Measurements from ENCODE around the gene FBLL1.
A peak's percentile ranks its signal among the peaks of the same experiment; 100 is the strongest.
"Not testable (repeated sequence)": the region's sequence is repeated elsewhere in the genome, so short reads cannot be mapped to it uniquely, and the experiment has no call there.

The FBLL1 gene

DNA sequence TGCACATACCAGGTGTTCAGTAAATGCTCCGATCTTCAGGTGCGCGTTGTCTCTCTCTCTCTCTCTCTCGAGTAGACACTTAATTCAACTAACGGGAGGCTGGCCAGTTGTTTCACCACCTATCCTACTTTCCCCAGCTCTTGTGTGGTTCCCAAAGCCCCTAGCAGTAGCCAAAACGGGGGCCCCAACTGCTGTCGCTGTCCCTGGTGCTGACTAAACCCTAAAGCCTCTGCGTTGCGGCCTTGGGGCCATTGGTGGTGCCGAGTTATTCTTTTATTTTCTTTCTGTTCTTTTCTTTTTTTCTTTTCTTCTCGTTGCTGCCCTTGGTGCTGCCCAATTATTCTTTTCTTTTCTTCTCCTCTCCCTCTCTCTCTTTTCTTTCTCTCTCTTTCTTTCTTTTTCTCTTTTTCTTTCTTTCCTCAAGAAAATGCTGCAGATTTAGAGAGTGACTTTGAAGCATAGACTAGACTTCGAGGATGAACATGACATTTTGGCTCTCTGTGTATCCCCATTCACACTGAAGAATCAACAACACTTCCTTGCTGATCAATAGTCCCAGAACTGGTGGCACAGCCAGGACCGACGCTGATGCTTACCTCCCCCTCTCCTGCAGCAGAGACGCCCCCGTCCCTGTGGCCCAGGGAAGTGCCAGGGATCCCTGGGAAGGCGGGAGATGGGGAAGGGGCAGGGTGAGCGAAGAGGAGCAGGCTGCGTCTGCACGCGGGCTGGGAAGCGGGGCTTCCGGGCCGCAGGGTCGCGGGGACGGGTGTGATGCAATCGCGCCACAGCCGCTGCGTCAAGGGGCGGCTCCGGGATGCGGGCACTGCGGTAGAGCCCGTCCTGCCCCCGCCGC is at the start of gene FBLL1:
Gene FBLL1, plus strand, starts transcription at position 785 of the 853 bp plus-strand sequence. CDS start 200 bp downstream, outside the sequence.
- peak; percentile 12 for DNase-seq

DNA sequence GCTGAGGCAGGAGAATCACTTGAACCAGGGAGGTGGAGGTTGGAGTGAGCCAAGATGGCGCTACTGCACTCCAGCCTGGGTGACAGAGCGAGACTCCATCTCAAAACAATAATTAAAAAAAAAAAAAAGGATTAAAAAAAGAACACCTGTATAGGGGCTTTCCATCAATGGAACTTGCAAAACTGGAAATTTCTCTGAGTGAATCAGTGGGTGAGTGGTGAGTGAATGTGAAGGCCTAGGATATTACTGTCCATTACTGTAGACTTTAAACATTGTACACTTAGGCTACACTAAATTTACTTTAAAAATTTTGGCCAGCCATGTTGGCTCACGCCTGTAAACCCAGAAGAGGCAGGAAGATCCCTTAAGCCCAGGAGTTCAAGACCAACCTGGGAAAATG is 48.5 kb upstream of the FBLL1 start:
- DNase-seq: no peak

DNA sequence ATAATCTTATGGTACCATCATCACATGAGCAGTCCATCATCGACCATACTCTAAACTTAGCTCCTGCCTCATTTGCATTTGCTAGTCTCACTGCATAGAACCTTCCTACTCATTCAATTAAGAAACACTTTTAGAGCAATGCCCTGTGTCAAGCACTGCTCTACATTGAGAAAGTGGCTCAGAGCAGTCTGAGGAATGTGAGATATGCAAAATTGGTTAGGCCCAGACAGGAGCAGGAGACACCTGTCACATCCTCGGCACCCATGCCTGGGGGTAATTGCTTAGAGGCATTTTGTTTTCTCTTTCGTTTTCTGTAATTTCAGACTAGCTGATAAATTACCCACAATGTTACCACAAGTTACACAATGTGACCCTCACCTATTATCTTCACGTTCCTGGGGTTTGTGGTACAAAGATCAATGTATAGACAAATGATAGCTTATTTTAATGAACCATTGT is 47.7 kb upstream of the FBLL1 start:
- DNase-seq: no peak

DNA sequence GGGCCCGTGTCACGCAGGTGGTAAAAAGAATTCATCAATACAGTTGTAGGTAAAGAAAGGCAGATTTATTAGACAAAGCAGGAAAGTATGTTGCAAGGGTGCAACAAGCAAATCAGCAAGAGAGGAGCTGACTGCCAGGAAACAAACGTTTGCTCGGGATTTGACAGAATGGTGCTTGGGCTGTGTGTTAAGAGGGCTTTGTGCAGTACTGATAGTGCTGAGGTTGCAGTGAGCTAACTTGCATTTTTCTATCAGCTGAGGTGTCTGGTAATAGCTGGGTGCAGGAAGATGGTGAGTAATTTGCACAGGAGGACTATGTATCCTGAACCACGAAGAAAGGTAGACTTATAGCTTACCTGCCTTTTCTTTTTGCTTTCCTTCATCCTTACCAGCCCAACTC is 46.7 kb upstream of the FBLL1 start:
- DNase-seq: no peak

DNA sequence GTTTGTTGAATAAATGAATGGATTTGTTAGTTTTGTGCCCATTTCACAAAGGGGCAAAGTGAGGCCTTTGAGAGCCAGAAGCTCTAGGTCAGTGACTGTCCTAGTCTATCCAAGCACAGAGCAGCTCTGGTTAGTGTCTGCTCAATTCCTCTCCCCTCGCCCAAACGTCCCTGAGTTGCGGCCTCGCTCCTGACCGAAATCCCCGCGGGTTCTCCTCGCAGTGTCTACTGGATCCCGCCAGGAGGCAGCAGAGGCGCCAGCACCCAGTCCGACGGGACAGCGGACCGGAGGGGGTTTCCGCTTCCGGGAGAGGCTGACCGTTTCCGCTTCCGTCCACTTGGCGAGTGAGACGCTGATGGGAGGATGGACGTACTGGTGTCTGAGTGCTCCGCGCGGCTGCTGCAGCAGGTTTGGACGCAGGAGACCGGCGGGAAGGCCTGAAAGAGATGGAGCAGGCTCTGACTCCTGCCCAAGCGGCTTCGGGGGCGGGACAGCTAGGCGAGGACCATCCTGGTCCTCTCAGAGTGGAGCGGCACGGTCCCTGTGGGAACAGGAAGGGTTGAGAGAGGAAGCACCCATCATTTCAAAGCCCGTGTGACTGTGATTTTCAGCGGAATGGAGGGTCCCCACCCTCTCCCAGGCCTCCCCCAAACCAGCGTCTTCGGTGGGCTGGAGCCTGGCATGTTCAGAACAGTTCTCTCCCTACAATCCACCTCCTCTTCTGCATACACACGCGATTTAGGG is 42.8 kb upstream of the FBLL1 start, which contains the start of gene RARS1:
Gene RARS1, plus strand, starts transcription at position 336 of the 744 bp plus-strand sequence. Its CDS starts 28 bp downstream, at position 364.
- DNase-seq: peak; percentile 93

DNA sequence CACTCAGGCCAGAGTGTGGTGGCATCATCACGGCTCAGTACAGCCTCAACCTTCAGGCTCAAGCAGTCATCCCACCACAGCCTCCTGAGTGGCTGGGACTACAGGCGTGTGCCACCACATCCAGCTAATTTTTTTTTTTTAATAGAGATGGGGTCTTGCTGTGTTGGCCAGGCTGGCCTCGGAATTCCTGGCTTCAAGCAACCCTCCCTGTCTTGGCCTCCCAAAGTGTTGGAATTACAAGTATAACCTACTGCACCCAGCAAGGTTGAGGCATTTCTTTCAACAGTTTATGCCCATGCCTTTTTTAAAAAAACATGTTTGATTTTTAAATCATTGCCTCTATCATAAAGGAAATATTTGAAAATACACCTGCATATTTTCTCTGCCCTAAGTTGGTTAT is 40.0 kb upstream of the FBLL1 start:
- no peak for DNase-seq

DNA sequence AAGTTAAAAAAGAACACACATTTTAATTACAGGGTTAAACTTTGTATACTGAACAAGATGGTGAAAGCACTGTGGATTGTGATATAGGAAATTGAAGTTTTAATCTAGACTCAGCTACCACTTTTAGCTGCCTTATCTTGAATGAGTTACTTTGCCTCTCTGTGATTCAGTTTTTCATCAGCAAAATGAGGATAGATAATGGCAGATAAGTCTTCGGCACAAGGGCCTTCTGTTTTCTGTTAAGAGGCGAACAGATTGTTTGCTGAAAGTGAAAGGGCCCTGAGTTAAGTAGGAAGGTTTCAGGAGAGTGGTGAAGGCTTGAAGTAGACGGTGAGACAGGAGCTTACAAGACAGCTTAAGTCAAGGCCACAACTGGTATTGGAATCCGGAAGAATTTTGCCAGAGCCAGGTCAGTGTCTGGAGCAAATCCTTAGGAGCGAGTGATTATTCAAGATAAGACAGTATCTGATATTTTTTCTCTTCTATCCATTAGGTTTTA is 35.0 kb upstream of the FBLL1 start:
- DNase-seq: no peak

DNA sequence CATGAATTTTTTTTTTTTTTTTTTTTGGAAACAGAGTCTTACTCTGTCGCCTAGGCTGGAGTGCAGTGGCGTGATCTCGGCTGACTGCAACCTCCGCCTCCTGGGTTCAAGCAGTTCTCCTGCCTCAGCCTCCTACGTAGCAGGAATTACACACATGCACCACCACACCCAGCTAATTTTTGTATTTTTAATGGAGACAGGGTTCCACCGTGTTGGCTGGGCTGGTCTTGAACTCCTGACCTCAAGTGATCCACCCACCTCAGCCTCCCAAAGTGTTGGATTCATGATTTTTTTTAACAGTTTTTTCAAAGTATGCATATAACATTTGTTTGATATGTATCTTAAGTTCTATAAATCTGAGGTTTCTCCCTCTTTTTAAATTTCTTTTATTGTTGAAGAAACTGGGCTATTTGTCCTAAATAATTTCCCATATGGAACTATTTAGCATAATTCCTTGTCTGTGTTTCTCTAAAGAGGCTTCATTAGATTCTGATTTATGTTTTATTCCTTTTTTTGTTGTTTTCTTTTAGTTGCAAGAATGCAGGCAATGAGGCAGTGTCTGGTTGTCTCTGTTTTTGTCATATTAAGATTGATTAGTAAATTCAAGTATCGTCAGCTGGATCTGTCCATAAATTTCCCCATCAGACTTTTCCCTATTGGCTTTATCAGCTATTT is 26.4 kb upstream of the FBLL1 start:
- DNase-seq: no peak

DNA sequence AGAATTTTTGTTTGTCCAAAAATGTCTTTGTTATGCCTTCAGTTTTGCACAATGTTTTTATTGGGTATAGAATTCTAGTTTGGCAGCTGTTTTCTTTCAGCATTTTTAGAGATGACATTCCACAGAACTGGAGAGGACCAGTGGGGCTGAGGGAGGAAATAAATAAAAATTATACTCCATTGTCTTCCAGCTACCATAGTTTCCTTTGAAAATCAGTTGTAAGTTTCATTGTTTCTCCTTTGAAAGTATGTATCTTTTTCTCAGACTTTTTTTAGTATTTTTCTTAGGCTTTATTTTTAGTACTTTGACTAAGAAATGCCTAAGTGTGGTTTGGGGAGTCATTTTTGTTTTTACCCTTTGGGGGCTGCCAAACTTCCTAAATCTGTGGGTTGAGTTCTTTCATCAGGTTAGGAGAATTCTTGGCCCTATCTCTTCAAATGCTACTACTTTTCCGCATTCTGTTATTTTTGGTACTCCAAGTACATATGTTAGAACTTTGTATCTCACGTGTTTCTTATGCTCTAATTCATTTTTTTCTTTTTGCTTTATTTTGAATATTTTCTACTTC is 15.2 kb upstream of the FBLL1 start:
- no peak for DNase-seq

DNA sequence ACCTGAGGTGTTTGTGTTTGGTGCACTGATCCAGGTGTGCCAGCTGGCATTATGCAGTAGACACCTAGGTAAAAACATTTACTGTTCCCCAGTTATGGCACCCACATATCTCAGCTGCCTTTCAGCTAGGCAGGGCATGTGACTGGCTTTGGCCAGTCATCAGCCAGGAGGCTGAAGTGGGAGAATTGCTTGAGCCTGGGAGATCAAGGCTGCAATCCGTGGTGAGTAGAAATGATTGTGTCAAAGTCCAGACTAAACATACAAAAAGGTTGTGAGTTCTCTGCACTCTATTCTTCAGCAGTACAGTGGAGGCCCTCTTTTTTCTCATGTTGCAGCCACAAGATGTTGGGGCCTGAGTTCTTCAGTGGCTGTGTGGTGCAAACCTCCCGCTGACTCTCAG is 3.2 kb upstream of the FBLL1 start:
- DNase-seq: no peak

DNA sequence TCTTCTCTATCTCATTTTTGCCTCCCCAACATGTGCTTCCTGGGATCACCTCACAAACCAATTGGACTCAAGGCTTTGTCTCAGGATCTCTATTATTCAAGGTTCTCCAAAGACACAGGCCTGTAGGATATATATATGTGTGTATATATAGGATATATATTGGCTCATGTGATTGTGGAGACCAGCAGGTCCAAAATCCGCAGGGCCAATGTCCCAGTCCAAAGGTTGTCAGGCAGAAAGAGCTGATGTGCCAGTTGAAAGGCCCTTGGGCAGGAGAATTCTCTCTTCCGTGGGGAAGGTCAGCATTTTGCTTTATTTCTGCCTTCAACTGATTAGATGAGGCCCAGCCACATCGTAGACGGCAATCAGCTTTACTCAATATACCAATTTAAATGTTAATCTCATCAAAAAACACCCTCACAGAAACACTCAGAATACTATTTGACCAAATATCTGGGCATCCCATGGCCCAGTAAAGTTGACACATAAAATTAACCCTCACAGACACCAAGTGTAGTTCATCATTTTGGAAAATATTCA is 1.3 kb upstream of the FBLL1 start:
- DNase-seq: no peak

DNA sequence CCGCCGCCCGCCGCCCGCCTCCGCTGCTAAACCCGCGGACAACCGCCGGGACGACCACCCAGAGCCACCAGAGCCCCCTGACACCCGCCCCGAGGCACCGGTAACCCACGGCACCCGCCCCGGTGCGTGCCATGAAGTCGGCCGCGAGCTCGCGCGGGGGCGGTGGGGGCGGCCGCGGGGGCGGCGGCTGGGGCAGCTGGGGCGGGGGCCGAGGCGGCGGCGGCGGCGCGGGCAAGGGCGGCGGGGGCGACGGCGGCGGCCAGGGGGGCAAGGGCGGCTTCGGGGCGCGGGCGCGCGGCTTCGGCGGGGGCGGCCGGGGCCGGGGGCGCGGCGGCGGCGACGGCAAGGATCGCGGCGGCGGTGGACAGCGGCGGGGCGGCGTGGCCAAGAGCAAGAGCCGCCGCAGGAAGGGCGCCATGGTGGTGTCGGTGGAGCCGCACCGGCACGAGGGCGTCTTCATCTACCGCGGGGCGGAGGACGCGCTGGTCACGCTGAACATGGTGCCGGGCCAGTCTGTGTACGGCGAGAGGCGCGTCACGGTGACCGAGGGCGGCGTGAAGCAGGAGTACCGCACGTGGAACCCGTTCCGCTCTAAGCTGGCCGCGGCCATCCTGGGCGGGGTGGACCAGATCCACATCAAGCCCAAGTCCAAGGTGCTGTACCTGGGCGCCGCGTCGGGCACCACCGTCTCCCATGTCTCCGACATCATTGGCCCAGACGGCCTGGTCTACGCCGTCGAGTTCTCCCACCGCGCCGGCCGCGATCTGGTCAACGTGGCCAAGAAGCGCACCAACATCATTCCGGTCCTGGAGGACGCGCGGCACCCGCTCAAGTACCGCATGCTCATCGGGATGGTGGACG is 499 bp downstream of the FBLL1 start:
- DNase-seq: no peak

DNA sequence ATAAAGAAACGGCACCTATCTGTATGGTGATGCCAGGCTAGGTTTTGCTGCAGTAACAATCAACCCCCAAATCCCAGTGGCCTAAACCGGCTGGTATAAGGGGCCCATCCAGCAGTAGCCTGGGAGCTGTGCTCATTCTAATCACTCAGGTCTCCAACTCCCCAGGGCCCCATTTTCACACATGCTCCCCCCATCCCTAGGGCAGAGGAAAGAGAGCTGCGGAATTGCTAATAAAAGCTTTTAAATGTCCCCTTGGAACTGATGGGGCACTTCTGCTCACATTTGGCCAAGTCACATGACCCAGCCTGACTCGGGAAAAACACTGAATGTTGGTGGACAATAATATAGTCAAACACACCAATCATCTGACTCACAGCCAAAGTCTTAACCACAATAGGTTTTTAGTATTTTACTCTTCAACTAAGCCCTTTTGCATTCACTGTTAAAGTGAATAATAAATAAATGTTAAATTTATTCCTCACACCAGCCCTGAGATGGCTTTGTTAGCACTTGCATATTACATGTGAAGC is 1.6 kb downstream of the FBLL1 start:
- no peak for DNase-seq

DNA sequence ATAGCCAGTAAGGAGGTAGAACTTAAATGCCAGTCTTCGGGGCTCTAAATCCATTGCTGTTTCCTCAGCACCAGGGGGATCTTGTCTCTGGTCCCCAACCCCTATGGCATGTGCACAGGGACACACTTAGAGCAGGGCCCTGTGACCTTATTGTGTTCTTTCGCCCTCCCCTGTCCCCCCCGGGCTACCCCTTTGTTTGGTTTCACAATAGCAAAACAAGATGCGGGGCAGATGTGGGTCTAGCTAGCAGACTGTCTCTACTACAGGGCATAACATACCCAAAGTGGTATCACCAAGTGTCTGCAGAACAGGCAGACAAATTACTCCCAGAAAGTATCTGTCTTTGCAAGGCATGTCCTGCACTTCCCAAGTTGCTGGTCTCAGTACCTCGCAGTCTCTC is 2.1 kb downstream of the FBLL1 start:
- no peak for DNase-seq

DNA sequence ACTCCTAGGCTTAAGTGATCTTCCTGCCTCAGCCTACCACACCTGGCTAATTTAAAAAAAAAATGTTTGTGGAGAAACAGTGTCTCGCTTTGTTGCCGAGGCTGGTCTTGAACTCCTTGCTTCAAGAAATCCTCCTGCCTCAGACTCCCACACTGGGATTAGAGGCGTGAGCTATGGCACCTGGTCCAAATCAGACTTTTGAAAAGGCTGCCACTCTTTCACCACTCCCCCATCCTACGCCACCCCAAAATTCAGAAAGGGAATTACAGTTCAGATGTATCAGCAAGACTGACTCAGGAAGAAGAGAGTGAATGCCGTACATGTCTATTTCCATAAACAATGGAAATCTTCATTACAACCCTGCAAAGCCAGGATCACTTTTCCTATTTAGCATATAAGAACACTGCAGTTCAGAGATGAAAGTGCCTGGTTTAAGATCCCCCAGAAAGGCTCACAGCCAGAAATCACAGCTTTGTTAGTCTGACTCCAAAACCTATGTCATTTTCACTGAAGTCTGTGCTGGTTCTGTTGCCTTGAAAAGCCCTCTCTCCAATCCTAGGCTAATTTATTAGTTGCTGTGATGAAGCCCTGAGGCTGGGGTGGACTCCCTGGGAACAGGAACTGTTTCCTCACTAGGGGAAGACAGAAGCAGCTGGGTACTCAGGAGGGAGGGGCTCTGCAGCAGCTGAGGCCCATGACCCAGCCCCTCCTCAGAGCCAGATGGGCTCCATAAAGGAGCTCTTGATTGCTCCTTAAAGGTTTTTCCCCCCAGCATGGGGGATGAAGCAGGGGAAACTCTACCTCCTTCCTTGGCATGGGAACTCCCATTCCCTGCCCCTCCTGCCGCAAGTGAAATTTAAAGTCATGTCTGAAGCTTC is 3.1 kb downstream of the FBLL1 start:
- no peak for DNase-seq

DNA sequence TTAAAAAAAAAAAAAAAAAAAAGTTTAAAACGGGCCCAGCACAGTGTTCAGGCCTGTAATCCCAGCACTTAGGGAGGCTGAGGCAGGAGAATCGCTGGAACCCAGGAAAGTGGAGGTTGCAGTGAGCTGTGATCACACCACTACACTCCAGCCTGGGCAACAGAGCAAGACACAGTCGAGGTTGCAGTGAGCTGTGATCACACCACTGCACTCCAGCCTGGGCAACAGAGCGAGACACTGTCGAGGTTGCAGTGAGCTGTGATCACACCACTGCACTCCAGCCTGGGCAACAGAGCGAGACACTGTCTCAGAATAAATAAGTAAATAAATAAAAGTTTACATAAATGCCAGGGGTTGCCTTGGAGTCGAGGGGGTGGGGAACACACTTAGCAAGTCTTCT is 5.2 kb downstream of the FBLL1 start:
- DNase-seq: not testable (repeated sequence)

DNA sequence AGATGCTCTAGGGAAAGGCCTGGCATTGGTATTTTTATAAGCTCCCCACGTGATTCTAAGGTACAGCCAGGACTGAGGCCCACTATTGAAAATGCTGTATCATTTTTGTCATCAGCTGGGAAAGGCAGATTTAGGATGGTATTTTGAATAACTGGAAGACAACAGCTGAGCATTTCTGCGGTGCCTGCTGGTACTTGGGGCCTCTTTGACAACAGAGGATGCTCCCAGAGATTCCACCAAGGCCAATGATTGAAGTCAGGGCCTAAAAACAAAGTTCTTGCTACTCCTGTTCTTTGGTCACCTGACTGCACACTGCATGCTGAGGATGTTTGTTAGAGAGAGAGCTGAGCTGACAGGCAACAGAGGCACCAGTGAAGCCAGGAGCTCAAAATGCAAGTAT is 8.1 kb downstream of the FBLL1 start:
- DNase-seq: no peak

DNA sequence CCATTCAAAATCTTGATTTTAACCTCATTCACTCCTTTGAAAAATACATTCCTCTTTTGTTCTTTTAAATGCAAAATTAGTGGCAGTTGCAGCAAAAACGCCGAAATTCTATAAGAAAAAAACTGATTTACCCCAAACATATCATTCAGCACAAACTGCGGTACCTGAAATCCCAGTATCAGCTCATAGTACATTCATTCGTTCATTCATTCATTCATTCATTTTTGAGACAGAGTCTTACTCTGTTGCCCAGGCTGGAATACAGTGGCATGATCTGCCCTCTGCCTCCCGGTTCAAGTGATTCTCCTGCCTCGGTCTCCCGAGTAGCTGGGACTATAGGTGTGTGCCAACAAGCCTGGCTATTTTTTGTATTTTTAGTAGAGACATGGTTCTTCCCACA is 20.4 kb downstream of the FBLL1 start:
- DNase-seq: no peak

DNA sequence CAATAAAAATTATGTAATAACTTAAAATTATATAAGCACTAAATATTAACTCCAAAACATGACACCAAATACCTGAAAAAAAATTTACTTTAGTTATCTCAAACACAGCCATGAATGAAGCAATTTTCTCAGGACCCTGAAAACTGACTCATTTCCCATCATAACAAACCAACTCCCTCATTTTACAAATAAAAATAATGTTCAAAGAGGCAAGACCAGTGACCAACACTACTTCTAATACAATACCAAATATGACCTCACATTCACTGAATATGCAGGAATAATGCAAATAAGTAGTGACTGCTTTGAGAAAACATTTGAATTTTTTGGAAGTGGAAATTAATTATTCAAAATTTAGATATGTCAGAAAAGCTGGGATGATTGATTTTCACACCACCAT is 21.6 kb downstream of the FBLL1 start:
- no peak for DNase-seq

DNA sequence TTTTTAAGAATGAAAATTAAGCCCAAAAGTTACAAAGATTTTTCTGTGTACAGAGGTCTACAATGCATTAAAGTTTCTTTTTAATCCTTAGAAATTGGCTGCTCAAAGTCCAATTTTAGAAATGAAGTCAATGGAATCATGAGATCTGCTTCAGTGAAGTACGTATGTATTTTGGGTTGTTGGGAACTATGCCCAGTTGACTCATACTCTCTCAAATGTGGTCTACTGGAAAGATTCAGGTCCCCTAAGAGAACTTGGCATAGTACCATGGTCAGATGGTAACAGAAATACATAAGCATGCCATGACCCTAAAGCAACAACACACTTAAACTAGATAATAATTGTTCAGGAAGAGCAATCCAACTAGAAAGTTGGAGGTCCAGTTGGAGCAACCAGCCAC is 23.0 kb downstream of the FBLL1 start:
- DNase-seq: no peak
